Stimulated activated CD4-positive, alpha-beta T cell treated with anti-CD3 and anti-CD28 coated beads, Interleukin-15, amount 100 ng/mL, for 24 hours (primary cell): ENCODE measurements around the gene CAPN15.
"Not testable (repeated sequence)": the region's sequence is repeated elsewhere in the genome, so short reads cannot be mapped to it uniquely, and the experiment has no call there.

ENCODE experiments used
- DNase-seq: peaks from one replicate; pipeline ENCODE4 v3.0.0-alpha.2; 2020

Gene CAPN15

GRCh38 chr16:507527-507926 is 20.0 kb upstream of the CAPN15 start:
- not testable (repeated sequence) for DNase-seq

DNA sequence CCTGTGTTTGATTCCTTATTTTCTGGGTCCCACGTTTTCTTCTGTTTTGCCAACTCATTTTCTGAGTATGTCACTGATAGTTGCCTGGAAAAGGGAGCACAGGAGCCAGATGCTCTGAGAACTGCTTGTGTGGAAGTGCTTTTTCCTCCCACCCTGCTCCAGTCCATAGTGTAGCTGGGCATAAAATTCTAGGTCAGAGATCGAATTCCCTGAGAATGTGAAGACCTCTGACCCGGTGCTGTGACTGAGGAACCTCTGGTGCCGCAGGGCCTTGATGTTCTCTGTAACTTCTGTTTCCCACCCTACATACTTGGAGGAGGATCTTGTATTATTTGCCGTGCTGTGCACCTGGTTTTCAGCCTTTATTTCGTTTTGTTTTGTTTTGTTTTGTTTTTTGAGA is 19.5 kb upstream of the CAPN15 start:
- no peak for DNase-seq

DNA sequence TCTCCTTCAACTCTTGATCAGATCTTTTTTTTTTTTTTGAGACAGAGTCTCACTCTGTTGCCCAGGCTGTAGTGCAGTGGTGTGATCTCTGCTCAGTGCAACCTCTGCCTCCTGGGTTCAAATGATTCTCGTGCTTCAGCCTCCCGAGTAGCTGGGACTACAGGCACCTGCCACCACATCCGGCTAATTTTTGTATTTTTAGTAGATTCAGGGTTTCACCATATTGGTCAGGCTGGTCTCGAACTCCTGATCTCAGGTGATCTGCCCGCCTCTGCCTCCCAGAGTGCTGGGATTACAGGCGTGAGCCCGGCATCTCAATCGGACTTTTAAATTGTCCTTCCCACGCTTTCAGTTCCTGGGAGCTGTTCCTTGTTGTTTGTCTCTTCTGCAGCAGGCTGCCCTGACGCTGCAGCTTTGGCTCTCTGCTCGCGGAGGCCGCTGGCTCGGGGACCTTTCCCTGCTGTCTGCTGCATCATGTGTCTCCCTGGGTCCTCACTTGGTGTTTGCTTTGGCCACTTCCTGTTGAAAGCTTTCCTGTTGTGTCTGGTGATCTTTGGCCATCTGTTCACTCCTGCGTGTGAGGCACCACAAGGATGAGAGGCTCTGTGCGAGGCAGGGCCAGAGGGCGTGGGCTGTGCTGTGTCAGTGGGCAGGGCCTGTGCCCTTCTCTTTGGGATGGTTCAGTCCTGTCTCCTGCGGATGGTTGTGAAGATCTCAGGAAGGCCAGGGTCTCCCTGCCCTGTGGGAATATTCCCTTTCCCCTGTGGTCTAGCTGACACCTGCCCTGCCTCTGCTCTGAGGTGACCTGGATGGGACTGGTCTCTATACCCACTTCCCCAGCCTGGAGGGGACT is 18.4 kb upstream of the CAPN15 start:
- no peak for DNase-seq

DNA sequence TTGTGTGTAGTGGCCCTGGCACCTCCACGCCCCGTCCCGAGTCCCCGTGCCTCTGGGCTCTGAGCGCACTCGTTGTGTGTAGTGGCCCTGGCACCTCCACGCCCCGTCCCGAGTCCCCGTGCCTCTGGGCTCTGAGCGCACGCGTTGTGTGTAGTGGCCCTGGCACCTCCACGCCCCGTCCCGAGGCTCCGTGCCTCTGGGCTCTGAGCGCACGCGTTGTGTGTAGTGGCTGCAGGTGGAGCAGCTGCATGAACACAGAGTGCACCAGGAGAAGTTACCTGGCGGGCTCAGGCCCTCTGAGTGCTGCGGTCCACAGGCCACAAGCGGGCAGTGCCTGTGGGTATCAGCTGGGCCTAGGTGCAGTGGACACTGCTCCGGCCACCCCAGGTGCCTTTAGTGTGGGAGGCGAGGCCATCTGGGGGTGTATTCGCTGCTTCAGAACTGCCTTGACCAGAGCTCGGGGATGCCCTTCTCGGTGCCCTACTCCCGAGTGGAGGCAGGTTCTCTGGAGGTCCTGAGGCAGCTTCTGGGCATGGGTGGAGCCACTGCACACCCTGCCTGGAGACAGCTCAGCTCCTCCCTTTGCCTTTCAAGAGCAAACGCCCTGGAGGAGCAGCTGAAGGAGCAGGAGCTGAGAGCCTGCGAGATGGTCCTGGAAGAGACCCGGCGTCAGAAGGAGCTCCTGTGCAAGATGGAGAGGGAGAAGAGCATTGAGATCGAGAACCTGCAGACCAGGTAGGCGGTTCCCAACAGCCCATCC is 17.3 kb upstream of the CAPN15 start:
- DNase-seq = no peak

DNA sequence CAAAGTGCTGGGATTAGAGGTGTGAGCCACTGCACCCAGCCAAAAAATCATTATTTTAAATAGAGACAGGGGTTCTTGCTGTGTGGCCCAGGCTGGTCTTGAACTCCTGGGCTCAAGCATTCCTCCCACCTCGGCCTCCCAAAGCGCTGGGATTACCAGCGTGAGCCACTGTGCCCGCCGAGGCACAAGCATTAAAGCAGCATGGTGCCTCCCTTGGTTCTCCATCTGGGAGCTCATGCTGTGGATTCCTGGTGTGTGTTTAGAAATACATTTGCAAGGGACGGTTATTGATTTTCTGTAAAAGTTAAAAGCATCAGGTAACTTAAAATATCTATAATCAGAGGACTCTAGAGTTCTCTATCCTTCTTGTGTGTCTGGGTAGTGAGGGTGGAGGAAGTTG is 14.7 kb upstream of the CAPN15 start:
- no peak for DNase-seq

DNA sequence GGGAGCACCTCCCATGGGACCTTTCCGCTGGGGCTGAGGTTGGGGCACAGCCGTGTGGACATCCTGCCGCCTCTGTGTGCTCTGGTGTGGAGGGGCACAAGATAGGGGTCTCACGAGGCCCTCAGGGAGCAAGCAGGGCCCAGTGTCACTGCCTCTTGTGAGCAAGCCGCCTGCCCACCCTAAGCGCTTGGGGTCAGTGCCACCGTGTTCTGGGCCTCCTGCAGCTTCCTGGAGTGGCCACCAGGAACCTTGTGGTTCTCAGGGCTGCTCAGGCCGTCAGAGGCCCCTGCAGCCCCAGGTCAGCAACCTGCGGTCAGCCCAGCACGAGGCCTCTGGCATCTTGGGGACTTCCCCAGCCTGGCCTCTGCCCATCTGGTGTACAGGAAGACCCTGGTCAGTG is 13.6 kb upstream of the CAPN15 start:
- DNase-seq = no peak

- DNase-seq = no peak
Observed at GRCh38 chr16:515175-515938, 12.2 kb upstream of the CAPN15 start.

GRCh38 chr16:515939-516226 is 11.6 kb upstream of the CAPN15 start:
- no peak for DNase-seq

DNA sequence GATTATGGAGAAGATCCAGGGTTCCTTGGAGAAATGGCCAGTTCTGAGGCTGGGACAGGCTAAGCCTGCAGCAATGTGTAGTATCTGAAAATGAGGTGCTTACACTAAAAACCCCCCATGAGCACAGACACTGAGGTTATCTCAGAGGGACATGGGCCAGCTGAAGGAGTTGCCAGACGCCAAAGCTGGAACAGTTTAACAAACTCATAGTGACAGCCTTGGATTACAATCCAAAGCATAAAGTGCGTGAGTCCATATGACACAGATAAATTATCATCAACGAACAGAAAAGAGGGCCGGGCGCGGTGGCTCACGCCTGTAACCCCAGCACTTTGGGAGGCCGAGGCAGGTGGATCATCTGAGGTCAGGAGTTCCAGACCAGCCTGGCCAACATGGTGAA is 11.2 kb upstream of the CAPN15 start:
- DNase-seq = no peak

DNA sequence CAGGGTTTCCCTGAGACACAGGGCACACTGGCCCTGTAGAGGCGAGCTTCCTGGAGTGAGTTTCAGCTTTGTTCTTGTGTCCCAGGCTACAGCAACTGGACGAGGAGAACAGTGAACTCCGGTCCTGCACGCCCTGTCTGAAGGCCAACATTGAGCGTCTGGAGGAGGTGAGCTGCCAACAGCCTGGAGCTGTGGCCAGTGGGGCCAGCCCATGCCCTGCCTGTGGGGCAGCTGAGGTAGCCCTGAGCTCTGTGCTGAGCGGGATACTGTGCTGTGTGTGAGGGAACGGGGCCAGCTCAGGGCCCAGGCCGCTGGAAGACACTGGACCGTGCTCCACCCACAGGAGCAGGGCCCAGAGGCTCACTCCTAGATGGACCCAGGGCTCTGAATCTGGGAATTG is 8.7 kb upstream of the CAPN15 start:
- no peak for DNase-seq

DNA sequence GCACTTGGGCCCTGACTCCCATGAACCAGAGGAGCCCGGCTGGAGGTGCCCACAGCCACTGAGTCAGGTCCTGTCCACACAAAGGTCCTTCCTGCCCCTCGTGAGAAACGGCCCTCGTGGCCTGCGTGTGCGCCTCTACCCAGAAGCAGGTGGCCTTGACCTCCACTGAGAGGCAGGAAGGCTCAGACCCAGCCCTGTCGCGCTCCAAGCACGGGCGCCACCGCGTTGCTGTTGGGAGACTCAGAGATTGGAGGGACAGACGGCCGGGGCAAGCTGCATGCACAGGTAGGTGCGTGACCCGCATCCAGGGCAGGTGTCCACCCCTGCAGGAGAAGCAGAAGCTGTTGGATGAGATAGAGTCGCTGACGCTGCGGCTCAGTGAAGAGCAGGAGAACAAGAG is 8.1 kb upstream of the CAPN15 start:
- no peak for DNase-seq

GRCh38 chr16:519841-520687 is 7.4 kb upstream of the CAPN15 start:
- DNase-seq = no peak

DNA sequence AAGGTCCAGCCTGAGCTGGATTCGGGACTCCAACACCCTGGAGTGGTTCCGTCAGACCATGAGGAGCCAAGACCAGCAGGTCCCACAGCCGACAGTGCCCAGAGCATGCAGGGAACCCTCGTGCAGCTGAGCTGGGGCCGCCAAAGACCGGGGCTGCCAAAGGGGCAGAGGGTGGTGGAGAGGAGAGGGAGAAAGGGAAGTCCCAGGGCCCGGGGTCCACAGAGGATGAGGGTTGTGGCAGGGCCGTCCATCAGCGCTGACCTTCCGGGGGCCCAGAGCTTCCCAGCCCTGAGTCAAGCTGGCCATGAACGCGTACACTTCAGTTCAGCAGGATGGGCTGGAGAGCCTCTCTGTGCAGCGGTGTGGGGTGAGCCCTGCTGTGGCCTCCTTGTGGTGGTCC is 6.7 kb upstream of the CAPN15 start:
- no peak for DNase-seq

- no peak for DNase-seq
Observed at GRCh38 chr16:521381-522210, 5.9 kb upstream of the CAPN15 start.

GRCh38 chr16:522320-523096 is 5.0 kb upstream of the CAPN15 start:
- DNase-seq = no peak

GRCh38 chr16:523097-523741 is 4.3 kb upstream of the CAPN15 start:
- DNase-seq = no peak

DNA sequence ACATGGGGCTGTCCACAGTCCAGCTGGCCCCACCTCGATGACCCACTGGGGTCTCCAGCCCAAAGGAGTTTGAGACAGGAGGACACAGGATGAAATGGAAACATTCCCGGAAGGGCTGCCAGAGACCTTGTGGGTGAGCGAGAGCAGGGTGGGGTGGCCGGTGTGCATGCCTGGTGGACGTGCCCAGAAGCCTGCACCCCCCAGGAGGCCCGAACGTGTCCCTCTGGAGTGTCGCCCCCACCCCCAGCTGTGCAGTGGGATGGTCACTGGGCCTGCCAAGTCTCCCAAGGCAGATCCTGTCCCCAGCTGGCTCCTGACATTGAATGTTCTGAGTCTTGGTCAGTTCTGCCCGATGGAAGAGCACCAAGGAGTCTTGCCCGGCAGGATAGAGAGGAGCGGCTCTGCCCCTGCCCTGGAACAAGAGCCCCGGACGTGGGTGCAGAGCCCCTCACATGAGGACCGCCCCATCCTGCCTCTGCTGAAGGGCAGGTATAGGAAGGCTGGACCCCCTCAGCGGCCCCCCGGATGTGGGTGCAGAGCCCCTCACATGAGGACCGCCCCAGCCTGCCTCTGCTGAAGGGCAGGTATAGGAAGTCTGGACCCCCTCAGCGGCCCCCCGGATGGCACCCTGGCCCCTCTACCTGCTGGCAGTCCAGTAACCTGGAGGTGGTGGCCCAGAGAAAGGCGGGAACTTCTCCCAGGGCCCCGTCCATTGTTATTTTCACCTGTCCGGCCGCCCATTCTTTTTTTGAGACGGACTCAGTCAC is 3.1 kb upstream of the CAPN15 start:
- DNase-seq = no peak

GRCh38 chr16:525123-525519 is 2.4 kb upstream of the CAPN15 start:
- no peak for DNase-seq

- peak; percentile 87 for DNase-seq
Observed at GRCh38 chr16:525520-526180, 1.9 kb upstream of the CAPN15 start.
